ENCODE results near the gene FSIP1.

- TF ChIP-seq CTCF (IDR thresholded peaks at IDR 0.05) (no peak), POLR2A (IDR thresholded peaks at IDR 0.05) (no peak)
Observed at GRCh38 chr15:39651295-39651694, 131.3 kb downstream of the FSIP1 start.

Data from lower leg skin (tissue), 3 donors.